CD4-positive, alpha-beta T cell treated with Interleukin-4 for 4 hours (primary cell): ENCODE results near the gene CHCHD6.

Source experiments
- DNase-seq: peaks from one replicate; pipeline ENCODE4 v3.0.0-alpha.2; 2020

The CHCHD6 gene

DNA sequence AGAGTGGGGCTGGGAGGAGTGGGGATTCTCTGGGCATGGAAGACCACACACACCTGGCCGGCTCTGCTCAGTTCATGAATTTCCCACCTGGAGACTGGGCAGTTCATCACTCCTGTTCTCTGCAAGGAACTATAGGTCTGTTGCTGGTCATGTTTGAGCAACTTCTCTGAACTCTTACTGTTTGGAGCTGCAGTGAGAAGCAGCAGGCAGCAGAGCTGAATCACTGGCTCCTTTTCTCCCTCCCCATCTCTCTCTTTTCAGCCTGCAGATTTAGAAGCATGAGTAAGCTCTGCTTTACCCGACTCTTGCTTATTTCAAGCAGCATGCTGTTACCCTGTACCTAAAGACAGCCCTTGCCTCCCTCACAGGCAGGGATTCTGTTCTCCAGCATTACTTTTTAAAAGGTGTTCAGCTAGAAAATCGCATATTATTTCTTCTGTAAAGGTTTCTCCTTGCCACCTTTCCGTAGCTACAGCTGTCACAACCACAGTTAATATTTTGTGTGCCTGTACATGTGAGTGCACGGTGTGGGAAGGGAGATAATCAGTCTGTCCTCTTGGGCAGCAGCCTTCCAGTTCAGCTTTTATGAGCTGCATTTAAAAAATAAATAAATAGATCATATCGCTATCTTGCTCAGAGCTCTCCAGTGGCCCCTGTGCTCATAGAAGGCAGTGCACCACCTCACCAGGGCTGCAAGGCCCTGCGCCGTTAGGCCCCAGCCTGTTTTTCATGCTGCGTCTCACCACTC lies 131.6 kb downstream of the CHCHD6 start:
- DNase-seq: no peak

DNA sequence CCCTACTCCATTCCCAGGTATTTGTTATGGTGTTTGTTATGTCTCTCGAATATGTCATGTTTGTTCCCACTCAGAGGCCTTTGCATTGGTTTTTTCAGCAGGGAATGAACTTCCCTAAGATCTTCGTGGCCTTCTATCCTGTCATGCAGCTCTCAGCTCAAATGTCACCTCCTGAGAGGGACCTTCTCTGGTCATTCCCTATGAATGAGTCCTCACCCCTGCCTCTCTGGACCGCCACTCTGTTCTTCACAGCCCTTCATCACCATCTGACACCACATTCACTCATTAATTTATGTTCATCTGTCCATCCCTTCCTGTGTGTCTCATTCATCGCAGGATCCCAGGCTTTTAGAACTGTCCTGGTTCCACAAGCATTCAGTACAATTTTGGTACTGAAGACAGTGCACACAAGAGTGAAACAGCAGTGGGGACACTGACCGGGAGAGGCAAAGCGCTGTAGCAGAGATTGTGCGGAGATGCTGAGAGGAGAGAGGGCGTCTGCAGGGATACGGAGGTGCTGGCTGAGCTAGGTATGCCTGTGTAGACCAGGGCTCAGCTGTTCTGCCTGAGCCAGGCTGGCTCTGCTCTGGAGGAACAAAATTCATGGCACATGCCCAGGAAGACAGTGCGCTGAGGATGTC lies 132.3 kb downstream of the CHCHD6 start:
- no peak for DNase-seq

DNA sequence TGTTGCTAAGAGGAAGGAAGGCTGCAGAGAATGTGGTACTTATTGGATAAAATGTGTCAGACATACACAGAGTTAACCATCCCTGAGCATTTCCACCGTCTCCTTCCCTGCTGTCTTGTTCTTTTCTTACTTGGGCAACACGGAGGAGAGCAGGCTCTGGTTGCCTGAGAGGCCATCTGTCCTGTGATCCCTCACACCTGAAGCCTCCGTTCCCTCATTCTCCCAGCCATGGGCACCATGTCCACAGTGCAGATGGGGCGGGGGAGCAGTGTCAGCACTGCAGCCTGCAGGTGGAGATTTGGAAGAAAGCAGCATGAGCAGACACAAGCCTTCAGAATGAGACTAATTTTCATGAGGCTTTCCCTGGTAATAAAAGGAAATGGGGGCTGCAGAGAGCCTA lies 133.7 kb downstream of the CHCHD6 start:
- no peak for DNase-seq

DNA sequence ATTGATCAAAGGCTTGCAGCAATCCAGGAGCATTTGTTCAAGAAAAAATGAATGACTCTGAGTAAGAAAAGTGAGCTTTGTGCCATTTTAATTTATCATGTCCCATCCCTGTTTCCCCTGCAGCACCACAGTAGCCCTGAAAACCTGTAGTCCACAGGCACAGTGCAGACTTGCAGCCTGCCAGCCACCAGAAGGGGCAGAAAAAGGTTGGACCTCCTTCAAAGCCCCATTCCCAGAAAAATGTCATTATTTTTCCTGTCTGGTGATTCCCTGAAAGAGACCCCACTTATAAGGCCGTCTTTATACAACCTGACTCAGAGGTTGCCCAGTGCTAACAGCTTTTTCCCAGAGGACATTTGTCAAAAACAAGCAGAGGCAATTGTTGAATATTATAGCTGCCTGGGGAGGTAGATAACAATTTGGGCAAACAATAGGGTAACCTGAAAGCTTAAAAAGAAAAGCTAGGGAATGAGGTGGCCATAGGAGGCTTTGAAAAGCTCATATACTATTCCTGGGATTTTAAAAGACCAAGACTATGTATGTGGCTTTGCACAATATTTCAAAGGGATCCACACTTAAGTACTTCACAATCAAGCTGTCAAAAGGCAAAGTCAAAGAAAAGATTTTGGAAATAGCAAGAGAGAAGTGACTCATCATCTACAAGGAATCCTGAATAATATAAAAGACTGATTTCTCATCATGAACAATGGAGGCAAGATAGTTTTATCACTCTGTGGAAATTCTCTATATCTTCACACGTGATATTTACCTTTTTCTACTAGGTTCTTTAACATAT lies 142.1 kb downstream of the CHCHD6 start:
- no peak for DNase-seq

DNA sequence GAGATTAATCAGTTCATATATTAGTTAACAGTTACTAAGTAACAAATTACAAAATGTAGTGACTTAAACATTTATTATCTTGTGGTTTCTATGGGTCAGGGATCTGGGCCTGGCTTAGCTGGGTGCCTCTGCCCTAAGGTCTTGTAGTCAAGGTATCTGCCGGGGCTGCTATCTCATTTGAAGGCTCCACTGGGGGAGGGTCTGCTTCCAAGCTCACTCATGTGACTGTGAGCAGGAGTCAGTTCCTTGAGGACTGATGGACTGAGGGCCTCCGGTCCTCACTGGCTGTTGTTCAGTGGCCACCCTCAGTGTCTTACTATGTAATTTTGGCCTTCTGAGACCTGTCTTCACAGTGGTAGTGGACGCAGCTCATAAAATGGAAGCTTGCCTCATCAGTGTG lies 143.0 kb downstream of the CHCHD6 start:
- DNase-seq: no peak

DNA sequence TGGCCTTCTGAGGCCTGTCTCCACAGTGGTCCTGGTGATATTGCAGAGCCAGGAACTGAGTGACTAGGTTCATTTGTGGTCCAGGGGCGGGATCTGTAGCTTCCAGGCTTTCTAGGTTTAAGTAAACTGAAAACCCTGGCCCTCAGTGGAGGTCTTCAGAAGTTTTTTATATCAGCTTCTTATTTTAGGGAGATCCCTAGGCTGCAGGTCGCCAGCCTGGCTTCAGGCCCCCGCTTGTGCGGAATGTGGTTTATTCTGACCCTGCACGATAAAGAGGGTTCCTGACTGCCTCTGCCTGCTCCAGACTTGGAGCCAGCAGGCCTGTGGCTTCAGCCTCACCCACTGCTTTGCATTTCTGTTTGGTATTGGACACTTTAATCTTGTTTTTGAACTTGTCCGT lies 145.0 kb downstream of the CHCHD6 start:
- no peak for DNase-seq

DNA sequence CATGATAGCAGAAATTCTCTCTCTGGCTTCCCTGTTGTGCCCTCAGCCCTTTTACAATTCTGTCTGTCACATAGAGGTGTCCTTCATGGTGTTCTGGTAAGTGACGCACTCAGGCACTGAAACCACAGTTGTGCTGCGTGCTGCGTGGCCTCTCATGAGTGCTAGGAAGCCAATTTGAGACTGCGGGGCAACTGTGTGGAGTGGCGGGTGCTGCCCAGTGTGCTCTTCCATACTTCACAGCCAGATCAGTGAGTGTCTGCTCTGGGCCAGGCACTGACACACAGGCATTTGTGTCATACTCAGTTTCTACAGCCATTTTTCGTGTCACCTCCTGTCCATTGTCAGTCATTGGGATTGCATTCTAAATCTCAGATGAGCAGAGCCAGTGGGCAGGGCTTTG lies 145.7 kb downstream of the CHCHD6 start:
- no peak for DNase-seq

DNA sequence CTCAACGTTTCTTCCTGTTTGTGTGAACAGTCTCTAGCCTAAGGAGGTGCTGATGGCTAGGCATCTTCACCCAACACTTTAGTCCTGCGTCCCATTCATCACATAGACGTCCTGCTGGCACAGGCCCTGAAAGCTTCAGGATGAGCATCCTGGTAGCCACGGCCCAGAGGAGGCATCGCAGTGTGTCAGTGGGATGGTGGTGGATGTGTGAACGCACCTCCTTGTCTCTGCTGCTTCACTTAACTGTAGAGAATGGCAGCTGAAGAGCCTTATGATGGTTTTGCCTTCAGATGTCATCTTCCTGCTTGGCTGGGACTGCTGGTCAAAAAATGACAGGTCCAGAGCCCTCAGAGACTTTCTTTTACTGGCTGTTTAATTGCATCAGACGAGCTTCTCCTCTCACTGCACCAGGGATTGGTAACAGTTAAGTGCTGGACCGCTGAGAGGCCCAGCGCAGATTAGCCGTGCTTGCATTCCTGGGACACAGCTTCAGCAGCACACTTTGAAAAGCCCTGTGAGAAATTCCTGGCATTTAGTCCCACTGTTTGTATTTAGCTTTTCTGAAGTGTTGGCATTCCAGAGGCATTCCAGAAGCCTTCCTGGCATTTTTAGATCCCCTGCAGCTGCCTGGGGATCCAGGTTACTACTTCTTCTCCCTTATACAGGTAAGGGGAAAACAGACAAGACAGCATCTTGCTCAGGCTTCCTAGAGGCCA lies 146.5 kb downstream of the CHCHD6 start:
- DNase-seq: no peak

DNA sequence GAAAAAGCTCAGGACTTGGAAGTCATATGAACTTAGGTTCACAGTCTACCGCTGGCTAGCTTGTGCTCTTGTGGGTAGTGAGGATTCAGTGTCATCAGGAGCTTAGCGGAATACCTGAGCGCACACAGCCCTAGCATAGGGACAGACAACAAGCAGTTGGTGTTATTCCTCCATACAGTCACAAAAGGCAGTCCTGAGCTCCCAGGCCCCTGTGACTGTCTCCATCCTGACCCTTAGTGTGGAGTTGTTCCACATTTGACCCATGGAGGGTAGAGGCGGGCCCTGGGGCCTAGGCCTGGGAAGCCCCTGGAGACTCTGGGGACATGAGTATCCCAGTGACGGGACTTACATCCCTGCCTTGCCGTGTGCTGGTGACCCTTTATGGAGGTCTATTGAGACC lies 147.3 kb downstream of the CHCHD6 start:
- DNase-seq: no peak

DNA sequence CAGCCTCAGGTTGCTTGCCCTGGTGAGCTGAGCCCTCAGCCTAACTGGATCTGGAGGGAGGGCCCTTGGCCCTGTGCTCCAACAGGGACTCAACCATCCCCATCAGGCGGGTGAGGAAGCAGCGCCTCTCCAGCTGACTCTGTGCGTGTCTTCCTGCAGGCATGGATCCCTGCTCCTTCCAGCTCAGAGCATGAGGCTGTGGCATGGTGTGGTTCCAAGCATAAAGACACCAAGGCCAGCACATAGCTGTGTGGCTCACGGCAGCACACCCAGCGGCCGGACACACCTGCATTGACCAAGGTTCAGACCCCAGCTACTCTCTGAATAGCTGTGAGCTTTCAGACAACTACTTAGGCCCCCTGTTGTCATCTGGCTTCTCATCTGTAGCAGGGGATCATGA lies 147.9 kb downstream of the CHCHD6 start:
- no peak for DNase-seq

DNA sequence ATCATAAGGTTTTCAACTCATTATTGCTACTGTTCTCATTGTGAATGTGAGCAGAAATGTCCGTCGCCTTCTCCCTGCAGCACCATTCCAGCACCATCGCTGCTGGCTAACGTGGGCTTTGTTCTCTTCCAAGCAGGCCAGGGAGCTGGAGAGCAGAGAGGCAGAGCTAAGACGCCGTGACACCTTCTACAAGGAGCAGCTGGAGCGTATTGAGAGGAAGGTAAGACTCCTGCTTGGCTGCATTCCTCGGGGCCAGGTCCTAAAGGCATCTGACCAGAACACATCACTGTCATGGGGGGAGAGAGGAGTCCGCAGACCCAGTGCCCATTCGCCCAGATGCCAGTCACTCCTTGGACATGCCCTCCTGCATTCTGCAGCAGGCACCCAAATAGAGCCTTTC lies 148.5 kb downstream of the CHCHD6 start:
- no peak for DNase-seq

DNA sequence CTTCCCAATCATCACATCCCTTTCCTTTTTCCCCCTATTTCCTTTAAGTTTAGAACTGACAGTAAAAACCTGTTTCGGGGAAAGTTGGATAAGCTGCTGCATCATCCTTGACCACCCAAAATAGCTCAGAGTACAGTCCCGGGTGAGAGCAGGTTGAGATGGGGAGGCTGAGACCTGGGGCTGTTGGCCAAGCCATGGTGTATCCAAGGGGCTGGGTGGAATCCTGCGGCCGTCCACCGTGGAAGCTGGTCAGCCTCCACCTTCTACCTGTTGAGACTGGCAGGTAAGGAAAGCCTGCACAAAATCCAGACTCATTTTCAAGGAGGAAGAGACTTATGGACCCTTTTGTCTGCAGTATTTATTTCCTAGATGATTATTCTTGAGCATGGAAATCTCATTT lies 150.6 kb downstream of the CHCHD6 start:
- DNase-seq: no peak

DNA sequence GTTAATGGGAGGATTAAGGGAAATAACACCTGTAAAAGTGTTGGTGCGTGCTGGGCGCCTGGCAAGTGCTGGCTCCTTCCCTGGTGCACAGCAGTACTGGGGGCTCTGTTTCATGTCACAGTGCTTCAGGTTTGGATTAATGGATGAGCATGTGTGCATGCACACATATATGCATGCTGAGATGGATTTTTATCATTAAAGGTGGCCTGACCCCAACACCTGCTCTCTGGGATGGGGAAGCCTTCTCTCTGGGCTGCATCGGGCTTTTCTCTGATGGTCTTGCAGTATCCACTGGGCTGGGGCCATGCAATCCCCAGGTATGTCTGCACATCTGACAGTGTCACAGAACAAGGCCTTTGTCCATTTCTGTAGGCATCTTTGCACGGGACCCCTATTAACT lies 151.3 kb downstream of the CHCHD6 start:
- no peak for DNase-seq

DNA sequence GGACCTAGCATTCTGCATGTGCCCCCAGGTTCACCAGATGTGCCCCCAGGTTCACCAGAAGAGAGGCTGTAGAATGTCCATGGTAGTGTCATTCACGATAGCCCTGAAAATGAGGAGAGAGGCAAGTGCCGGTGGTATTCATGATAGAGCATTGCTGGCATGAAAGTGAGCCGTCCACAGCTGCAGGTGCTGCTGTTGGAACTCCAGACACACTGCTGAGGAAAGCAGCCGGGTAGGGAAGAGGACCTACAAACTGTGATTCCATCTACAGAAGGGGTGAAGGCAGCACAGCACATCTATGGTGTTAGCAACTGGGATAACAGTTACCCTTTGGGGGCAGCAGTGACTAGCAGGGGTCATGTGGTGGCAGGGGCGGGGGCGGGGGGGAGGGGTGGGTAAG lies 153.9 kb downstream of the CHCHD6 start:
- DNase-seq: no peak

DNA sequence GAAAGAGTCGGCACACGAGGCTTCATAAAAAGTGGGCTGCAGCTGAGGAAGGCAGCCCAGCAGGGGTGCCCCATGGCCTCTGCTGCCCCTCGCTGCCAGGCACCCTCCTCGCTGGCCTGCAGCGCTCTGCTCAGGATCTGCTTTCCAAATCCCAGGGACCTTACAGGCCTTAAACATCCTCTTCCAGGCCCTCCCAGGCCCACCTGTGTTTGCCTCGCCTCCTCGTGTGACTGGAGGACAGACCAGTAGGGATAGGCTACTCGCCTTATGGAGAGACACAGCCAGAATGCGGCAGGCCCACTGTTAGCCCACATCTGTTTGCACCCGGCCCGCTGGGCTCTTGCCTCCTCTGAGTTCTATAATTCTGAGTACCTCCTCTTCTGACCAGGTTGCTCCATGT lies 154.4 kb downstream of the CHCHD6 start:
- DNase-seq: no peak

DNA sequence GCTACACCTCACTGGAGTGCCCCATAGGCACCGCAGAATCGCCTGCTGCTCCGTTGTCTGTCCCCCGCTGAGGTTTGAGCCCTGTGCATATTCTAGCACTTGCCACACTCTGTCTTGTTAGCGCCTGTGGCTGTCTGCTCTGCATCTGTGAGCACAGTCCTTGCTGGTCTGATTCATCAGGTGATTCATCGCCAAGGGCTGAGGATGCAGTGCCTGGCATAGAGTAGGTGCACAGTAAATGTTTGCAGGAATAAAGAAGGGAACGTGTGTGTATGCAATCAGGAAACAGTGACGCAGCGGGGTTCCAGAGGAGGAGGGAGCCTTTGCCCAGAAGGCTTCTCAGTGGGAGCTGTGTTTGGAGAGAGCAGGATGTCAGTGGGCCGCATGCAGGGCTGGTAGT lies 154.8 kb downstream of the CHCHD6 start:
- DNase-seq: no peak

DNA sequence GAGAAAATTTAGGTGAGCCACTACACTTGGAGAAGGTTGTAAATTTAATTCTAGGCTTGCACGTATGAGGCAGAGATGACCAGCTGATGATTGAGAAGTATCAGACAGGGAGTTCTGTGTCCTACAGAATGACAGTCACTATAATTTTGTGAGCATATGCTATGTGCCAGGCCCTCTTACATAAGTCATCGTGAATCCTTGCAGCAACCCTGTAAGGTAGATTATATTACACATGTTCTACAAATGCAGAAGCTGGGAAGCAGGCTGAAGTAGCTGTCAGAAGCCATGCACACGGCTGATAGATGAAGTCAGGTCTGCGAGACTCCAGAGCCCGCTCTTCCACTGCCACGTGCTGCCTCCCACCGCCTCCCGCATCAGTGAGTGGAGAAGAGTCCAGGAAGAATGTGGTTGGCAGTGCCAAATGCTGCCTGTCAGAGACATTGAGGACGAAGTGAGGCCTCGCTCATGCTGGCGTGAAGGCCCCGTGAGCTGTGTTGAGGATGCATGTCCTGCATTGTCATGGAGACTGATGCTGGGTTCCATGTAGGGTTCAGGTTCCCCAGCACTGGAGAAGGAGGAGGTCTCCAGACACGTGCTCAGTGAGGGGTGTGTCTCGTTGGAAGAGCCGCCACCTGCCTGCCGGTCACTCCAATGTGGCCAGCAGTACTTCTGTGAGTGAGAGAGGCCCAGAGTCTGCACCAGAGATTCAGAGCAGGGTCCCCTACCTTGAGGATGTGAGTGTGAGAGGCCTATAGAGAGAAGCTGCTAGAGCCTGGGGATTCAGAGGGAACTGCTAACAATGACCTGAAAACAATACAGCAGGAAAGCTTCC lies 155.6 kb downstream of the CHCHD6 start:
- DNase-seq: no peak

DNA sequence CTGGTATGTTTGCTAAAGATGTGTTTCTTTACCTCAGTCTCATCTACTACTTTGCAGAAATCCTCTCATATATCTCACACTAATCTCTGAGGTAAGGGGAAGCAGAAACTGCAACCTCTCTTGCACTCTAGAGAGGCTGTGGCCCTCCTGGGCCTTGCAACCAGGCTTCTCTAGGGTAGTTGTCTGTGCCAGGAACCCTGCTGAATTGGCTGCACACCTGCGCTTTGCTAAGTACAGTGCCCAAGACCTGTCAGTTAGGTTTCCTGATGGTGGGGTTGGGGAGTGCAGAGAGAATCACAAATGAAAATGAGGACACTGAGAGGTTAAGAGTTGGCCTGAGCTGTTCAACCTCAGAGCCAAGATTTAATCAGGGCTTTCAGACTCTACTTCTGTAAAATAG lies 161.7 kb downstream of the CHCHD6 start:
- no peak for DNase-seq

DNA sequence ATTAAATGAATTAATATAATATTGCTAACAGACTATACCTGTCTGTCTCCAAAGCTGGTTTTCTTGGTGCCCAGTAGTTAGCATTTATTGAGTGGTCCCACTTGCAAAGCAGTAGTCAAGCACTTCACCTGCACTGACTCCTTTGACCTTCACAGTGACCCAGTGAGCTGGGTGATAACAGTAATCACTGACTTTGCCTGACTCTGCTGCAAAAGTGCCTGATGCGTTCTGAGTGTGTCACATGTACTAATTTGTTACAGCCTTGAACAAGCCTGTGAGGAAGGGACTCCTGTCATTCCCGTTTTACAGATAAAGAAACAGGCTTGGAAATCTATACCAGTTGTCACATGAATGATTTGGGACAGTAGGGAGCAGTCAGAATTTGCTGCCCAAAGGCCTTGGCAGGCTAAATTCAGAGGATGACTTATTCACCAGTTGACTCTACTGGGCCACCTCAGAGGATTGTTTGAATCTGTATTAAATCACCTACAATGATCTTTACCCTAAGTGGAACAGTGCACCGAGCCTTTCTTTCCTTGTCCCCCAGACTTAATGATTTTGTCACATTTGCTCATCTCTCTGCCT lies 162.2 kb downstream of the CHCHD6 start:
- DNase-seq: no peak

DNA sequence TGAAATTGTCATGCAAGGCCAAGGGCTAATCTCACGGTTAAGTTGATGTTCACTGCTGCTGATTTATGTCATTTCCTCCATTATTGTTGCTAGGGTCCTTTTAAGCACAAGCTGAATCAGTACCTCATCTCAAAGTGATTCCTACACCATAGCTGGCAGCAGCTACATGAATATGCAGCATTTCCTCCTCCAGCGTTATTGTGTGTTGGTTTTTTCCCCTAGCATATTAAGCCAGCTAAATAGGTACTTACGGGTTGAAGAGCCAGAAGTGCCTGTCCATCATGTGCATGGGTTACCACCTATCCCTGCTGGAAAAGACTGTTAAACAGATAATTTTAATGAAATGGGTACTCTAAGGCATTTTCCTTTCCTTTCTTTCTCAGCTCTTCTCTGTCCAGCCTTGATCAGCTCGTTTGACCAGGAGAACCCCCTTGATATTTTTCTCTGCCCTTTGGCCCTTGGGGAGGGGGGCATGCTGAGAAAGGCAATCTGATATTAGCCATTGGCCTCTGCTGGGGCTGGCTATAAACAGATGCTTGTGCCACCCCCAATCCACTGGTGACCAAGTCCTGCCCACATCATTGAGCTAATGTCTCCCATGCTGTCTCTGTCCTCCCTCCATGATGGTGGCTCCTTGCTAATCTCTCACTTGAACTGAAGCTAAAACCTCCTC lies 163.3 kb downstream of the CHCHD6 start:
- no peak for DNase-seq

DNA sequence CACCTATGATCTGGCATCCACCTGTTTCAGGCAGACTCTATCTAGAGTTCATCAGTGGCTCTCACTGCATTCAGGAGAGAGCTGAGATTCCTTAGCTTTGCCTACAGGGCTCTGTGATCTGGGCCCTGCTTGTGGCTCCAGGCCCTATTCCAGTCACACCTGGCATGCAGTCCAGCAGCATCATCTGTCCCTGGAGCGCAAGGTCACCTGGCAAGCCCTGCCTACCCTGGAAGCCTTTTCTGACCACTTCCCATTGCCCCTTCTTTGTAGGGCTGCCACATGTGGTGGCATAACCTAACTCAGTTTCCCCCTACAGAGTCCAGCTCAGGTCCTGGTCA lies 163.8 kb downstream of the CHCHD6 start:
- DNase-seq: no peak
